Neural progenitor cell (in vitro differentiated cells): ENCODE results near the gene CRCP. TPM values are rescaled to one million over a fixed set of nuclear protein-coding genes. Genes with fewer than 3 reads are reported as not detected.
"Not testable (repeated sequence)": the region's sequence is repeated elsewhere in the genome, so short reads cannot be mapped to it uniquely, and the experiment has no call there.

Experiments used
- DNase-seq: peaks from one replicate; pipeline ENCODE4 v3.0.0-alpha.2; 2016; ENCODE audit warnings: low spot score
- H2AFZ ChIP-seq: fragments of 200-600 bp; sonication (generic); replicated peaks from 2 replicates; pipeline ENCODE4 v1.6.1; 2016; ENCODE audit warnings: antibody characterized with exemption
- H3F3A ChIP-seq: fragments of 200-600 bp; sonication (generic); 2 replicates; pipeline ENCODE4 v1.6.1; 2016; ENCODE audit warnings: antibody characterized with exemption, low read depth
- H3K27ac ChIP-seq: fragments of 200-600 bp; sonication (generic); 2 replicates; pipeline ENCODE4 v1.5.1; 2016; ENCODE audit warnings: mild to moderate bottlenecking
- H3K27me3 ChIP-seq: fragments of 200-600 bp; sonication (generic); 2 replicates; pipeline ENCODE4 v1.6.1; 2016; ENCODE audit warnings: mild to moderate bottlenecking, moderate library complexity
- H3K36me3 ChIP-seq: fragments of 200-600 bp; sonication (generic); 2 replicates; pipeline ENCODE4 v1.5.1; 2016
- H3K4me1 ChIP-seq: fragments of 200-600 bp; sonication (generic); 2 replicates; pipeline ENCODE4 v1.6.1; 2016; ENCODE audit warnings: mixed run types
- H3K4me2 ChIP-seq: fragments of 200-600 bp; sonication (generic); 2 replicates; pipeline ENCODE4 v1.6.1; 2016
- H3K4me3 ChIP-seq: fragments of 200-600 bp; sonication (generic); 2 replicates; pipeline ENCODE4 v1.5.1; 2016
- H3K79me2 ChIP-seq: fragments of 200-600 bp; sonication (generic); 2 replicates; pipeline ENCODE4 v1.6.1; 2016; ENCODE audit warnings: low read depth
- H3K9ac ChIP-seq: fragments of 200-600 bp; sonication (generic); 2 replicates; pipeline ENCODE4 v1.6.1; 2016
- H3K9me3 ChIP-seq: fragments of 200-600 bp; sonication (generic); 2 replicates; pipeline ENCODE4 v1.5.1; 2016; ENCODE audit warnings: low read depth
- H4K20me1 ChIP-seq: fragments of 200-600 bp; sonication (generic); 2 replicates; pipeline ENCODE4 v1.6.1; 2016; ENCODE audit warnings: low read depth
- H3K27ac Mint-ChIP-seq: 3 replicates; pipeline ENCODE4 v1.8.0; 2021; ENCODE audit warnings: mixed read lengths
- H3K27me3 Mint-ChIP-seq: 2 replicates; pipeline ENCODE4 v1.8.0; 2022; ENCODE audit warnings: low read depth, mild to moderate bottlenecking, inconsistent platforms, moderate library complexity, mixed read lengths; ENCODE audit not compliant: insufficient read depth
- H3K36me3 Mint-ChIP-seq: 3 replicates; pipeline ENCODE4 v1.8.0; 2021; ENCODE audit warnings: mixed read lengths
- H3K4me1 Mint-ChIP-seq: 3 replicates; pipeline ENCODE4 v1.8.0; 2021; ENCODE audit warnings: mixed read lengths
- H3K4me3 Mint-ChIP-seq: 3 replicates; pipeline ENCODE4 v1.8.0; 2021; ENCODE audit warnings: mild to moderate bottlenecking, moderate library complexity, mixed read lengths
- H3K9me3 Mint-ChIP-seq: 3 replicates; pipeline ENCODE4 v1.8.0; 2020; ENCODE audit warnings: mixed read lengths
- EZH2 ChIP-seq: fragments of 200-600 bp; sonication (generic); IDR thresholded peaks from 2 replicates; pipeline ENCODE4 v1.6.1; 2017; ENCODE audit warnings: antibody characterized with exemption, mild to moderate bottlenecking, moderate library complexity
- EZH2phosphoT487 ChIP-seq: fragments of 200-600 bp; sonication (generic); IDR thresholded peaks from 2 replicates; pipeline ENCODE4 v1.6.1; 2017; ENCODE audit warnings: antibody characterized with exemption
- total RNA-seq: library from RNA; depleted of rRNA; stranded (reverse); fragments of >200 nt; gene quantifications from 2 replicates; pipeline ENCODE4 v1.2.3, GENCODE V29; 2015; ENCODE audit warnings: low replicate concordance
- TF ChIP-seq, protein P1 (sequence below): fragments of 200-600 bp; sonication (generic); IDR thresholded peaks from 2 replicates; pipeline ENCODE4 v1.5.1; 2017; ENCODE audit warnings: antibody characterized with exemption, mild to moderate bottlenecking

Gene CRCP
- total RNA-seq, 1 donor from 2014 or later, result 30.0 TPM

- Histone ChIP-seq H3K4me3 (no peak overlapping the region), H4K20me1 (no peaks in the 10 kb centered on the region), H3K9me3 (no peaks in the 10 kb centered on the region), H3K36me3 (no peaks in the 10 kb centered on the region), H3K4me1 (no peaks in the 10 kb centered on the region), H3K9ac (no peak overlapping the region), H2AFZ (no peak overlapping the region), H3K27ac (no peak overlapping the region), H3K27me3 (no peaks in the 10 kb centered on the region), H3K79me2 (no peaks in the 10 kb centered on the region), H3K4me2 (no peak overlapping the region), H3F3A (peaks cover 15% of the 10 kb centered on the region)
- TF ChIP-seq EZH2, result no peak
- TF ChIP-seq, protein P1, sequence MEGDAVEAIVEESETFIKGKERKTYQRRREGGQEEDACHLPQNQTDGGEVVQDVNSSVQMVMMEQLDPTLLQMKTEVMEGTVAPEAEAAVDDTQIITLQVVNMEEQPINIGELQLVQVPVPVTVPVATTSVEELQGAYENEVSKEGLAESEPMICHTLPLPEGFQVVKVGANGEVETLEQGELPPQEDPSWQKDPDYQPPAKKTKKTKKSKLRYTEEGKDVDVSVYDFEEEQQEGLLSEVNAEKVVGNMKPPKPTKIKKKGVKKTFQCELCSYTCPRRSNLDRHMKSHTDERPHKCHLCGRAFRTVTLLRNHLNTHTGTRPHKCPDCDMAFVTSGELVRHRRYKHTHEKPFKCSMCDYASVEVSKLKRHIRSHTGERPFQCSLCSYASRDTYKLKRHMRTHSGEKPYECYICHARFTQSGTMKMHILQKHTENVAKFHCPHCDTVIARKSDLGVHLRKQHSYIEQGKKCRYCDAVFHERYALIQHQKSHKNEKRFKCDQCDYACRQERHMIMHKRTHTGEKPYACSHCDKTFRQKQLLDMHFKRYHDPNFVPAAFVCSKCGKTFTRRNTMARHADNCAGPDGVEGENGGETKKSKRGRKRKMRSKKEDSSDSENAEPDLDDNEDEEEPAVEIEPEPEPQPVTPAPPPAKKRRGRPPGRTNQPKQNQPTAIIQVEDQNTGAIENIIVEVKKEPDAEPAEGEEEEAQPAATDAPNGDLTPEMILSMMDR, result no peak
- TF ChIP-seq EZH2phosphoT487, result no peak
- Mint-ChIP-seq H3K9me3 (no peaks in the 10 kb centered on the region), H3K4me3 (no peak overlapping the region), H3K27me3 (peaks cover 6% of the 10 kb centered on the region), H3K36me3 (no peaks in the 10 kb centered on the region), H3K27ac (no peak overlapping the region), H3K4me1 (peaks cover 9% of the 10 kb centered on the region)
- no peak for DNase-seq
Observed at GRCh38 chr7:66099232-66099550, 15.5 kb upstream of the CRCP start.

- H3F3A ChIP-seq, result peaks cover 15% of the 10 kb centered on the region
- H3K27me3 ChIP-seq, result no peaks in the 10 kb centered on the region
- H3K27me3 Mint-ChIP-seq, result peaks cover 4% of the 10 kb centered on the region
- H3K27ac Mint-ChIP-seq, result peak overlapping the region; percentile 82
- H3K36me3 ChIP-seq, result no peaks in the 10 kb centered on the region
- peak; percentile 73 for DNase-seq
- peak overlapping the region; percentile 67 for H2AFZ ChIP-seq
- peak overlapping the region; percentile 56 for H3K4me2 ChIP-seq
- H4K20me1 ChIP-seq, result no peaks in the 10 kb centered on the region
- no peaks in the 10 kb centered on the region for H3K36me3 Mint-ChIP-seq
- no peaks in the 10 kb centered on the region for H3K79me2 ChIP-seq
- H3K27ac ChIP-seq, result peak overlapping the region; percentile 16
- no peaks in the 10 kb centered on the region for H3K9me3 ChIP-seq
- H3K9me3 Mint-ChIP-seq, result no peaks in the 10 kb centered on the region
- H3K4me1 ChIP-seq, result no peaks in the 10 kb centered on the region
- H3K9ac ChIP-seq, result no peak overlapping the region
- H3K4me3 ChIP-seq, result peak overlapping the region; percentile 30
- peak overlapping the region; percentile 77 for H3K4me3 Mint-ChIP-seq
- peaks cover 9% of the 10 kb centered on the region for H3K4me1 Mint-ChIP-seq
- TF ChIP-seq EZH2 (no peak), EZH2phosphoT487 (no peak)
- TF ChIP-seq, protein P1, result no peak
Observed at GRCh38 chr7:66099551-66100407, 14.9 kb upstream of the CRCP start.

- no peak overlapping the region for H3K27ac ChIP-seq
- H3K9me3 ChIP-seq, result no peaks in the 10 kb centered on the region
- H3K36me3 ChIP-seq, result no peaks in the 10 kb centered on the region
- no peaks in the 10 kb centered on the region for H3K79me2 ChIP-seq
- Mint-ChIP-seq H3K27ac (peak overlapping the region; percentile 46), H3K36me3 (no peaks in the 10 kb centered on the region), H3K9me3 (no peaks in the 10 kb centered on the region), H3K27me3 (peaks cover 4% of the 10 kb centered on the region), H3K4me3 (peak overlapping the region; percentile 77), H3K4me1 (peaks cover 9% of the 10 kb centered on the region)
- no peak for DNase-seq
- H2AFZ ChIP-seq, result peak overlapping the region; percentile 67
- no peaks in the 10 kb centered on the region for H3K4me1 ChIP-seq
- peaks cover 15% of the 10 kb centered on the region for H3F3A ChIP-seq
- H3K27me3 ChIP-seq, result no peaks in the 10 kb centered on the region
- peak overlapping the region; percentile 56 for H3K4me2 ChIP-seq
- TF ChIP-seq EZH2phosphoT487 (no peak), EZH2 (no peak)
- TF ChIP-seq, protein P1, result no peak
- peak overlapping the region; percentile 30 for H3K4me3 ChIP-seq
- no peaks in the 10 kb centered on the region for H4K20me1 ChIP-seq
- H3K9ac ChIP-seq, result no peak overlapping the region
Observed at GRCh38 chr7:66100408-66101050, 14.1 kb upstream of the CRCP start.

- H3K9ac ChIP-seq, H3K4me3 Mint-ChIP-seq, DNase-seq, H3K4me1 Mint-ChIP-seq, H3K36me3 Mint-ChIP-seq, H3K27ac Mint-ChIP-seq, H2AFZ ChIP-seq, H3K36me3 ChIP-seq, H3K4me2 ChIP-seq, H3K27me3 Mint-ChIP-seq, H3K4me1 ChIP-seq, H3K27me3 ChIP-seq, H4K20me1 ChIP-seq, H3K4me3 ChIP-seq, H3K27ac ChIP-seq, H3K79me2 ChIP-seq, H3K9me3 Mint-ChIP-seq, H3K9me3 ChIP-seq: not testable (repeated sequence)
- H3F3A ChIP-seq, result peaks cover 15% of the 10 kb centered on the region
Observed at GRCh38 chr7:66102168-66102567, 12.5 kb upstream of the CRCP start.

DNA sequence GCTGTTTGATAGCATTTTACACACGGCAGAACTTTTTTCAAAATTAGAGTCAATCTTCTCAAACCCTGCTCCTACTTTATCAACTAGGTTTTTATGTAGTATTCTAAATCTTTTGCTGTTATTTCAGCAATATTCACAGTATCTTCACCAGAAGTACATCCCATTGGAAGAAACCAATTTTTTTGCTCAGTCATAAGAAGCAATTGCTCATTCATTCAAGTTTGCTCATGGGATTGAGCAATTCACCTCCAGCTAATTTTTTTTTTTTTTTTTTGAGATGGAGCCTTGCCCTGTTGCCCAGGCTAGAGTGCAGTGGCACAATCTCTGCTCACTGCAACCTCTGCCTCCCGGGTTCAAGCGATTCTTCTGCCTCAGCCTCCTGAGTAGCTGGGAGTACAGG lies 10.7 kb upstream of the CRCP start:
- not testable (repeated sequence) for H3K36me3 ChIP-seq, H3K4me3 Mint-ChIP-seq, H3K9me3 ChIP-seq, H3K27ac Mint-ChIP-seq, H3K27ac ChIP-seq, H3K4me2 ChIP-seq, H3K9ac ChIP-seq, DNase-seq, H3K27me3 ChIP-seq, H2AFZ ChIP-seq, H3K4me1 Mint-ChIP-seq, H3K9me3 Mint-ChIP-seq, H3K4me1 ChIP-seq, H3K4me3 ChIP-seq, H4K20me1 ChIP-seq, H3K79me2 ChIP-seq, H3K27me3 Mint-ChIP-seq, H3K36me3 Mint-ChIP-seq
- peaks cover 15% of the 10 kb centered on the region for H3F3A ChIP-seq
